Astrocyte of the spinal cord (primary cell): ENCODE measurements around the gene CD302.

Source experiments
- DNase-seq: peaks from one replicate; pipeline ENCODE4 v3.0.0; 2011; ENCODE audit warnings: low read depth, low spot score
- H3K4me3 ChIP-seq: 2 replicates; pipeline ENCODE4 v1.5.1; 2011; ENCODE audit warnings: low read depth, mild to moderate bottlenecking, low read length, moderate library complexity
- in situ Hi-C: cut with HindIII; loops from 2 replicates; pipeline ENCODE4 v1.10.0; 2017; ENCODE audit warnings: low sequenced_read_pairs
- TF ChIP-seq, protein P1 (sequence below): IDR thresholded peaks from 2 replicates; pipeline ENCODE4 v1.5.1; 2012; ENCODE audit warnings: low read depth, mild to moderate bottlenecking, low read length, inconsistent platforms

Gene CD302

DNA sequence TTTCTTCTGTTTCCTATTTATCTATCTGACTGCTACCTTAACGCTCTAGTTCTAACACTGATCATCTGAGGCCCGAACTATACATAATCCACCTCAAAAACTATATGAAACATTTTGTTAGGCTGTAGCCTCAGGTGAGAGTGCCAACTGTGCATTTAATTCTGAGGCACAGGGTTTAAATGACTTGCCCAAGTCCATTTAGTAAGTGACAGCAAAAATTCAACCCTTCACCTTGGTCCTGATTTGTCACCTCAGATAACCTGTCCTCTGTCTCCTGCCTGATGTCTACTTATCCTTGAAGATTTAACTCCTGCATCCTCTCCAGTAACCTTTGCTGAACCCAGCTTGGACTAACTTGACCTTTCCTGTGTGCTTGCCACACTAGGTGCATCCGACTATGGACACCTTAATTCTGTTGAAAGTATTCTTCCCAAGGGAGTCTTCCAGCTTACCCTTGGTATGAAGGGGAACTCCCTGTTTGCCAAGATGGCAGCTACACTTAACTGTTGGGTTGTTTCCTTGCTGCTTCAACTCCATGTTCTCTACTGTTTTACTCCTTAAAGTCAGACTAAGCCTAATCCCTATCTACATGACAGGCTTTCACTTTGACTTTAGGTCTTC lies 23.5 kb downstream of the CD302 start:
- no peak for DNase-seq
- in situ Hi-C loops = no loop called here
- TF ChIP-seq, protein P1, sequence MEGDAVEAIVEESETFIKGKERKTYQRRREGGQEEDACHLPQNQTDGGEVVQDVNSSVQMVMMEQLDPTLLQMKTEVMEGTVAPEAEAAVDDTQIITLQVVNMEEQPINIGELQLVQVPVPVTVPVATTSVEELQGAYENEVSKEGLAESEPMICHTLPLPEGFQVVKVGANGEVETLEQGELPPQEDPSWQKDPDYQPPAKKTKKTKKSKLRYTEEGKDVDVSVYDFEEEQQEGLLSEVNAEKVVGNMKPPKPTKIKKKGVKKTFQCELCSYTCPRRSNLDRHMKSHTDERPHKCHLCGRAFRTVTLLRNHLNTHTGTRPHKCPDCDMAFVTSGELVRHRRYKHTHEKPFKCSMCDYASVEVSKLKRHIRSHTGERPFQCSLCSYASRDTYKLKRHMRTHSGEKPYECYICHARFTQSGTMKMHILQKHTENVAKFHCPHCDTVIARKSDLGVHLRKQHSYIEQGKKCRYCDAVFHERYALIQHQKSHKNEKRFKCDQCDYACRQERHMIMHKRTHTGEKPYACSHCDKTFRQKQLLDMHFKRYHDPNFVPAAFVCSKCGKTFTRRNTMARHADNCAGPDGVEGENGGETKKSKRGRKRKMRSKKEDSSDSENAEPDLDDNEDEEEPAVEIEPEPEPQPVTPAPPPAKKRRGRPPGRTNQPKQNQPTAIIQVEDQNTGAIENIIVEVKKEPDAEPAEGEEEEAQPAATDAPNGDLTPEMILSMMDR = no peak
- H3K4me3 ChIP-seq = no peak overlapping the region

DNA sequence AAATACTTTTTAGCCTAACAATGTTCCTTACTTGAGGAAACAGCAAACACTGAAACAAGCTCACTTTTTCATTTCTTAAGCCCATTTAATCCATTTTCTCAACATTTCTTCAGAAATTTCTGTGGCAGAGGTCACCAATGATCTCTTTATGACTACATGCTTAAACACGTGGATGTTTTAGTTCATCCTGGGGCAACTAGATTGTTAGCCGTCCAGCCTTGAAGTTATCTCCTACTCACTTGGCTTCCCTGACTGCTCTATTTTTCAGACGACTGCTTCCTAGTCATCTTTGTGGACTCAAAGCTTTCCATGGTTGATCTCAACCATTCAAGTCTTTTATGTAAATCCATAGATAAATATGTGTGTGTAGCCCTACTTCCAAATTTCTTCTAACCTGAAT lies 24.1 kb downstream of the CD302 start:
- no peak overlapping the region for H3K4me3 ChIP-seq
- TF ChIP-seq, protein P1 = no peak

DNA sequence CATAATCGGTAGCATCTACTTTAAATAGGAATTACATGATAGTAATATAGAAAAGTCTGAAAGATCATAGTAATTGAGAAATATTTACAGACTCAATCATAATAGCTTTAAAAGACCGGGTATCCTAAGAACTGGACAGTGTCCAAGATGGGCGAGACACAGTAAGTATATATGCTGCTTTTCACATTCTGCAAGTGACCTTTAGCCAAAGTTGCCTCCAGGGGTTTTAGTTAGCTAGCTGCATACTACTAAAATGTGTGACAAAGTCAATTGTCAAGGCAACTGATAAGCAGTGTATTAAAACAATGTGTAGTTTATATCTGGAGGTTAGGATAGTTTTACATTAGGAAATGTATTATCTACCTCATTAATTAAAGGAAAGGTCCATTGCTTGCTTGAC lies 24.6 kb downstream of the CD302 start:
- TF ChIP-seq, protein P1 = no peak
- in situ Hi-C loops = no loop called here
- no peak overlapping the region for H3K4me3 ChIP-seq
- no peak for DNase-seq

More for the DNA sequence above, 24.1 kb downstream of the CD302 start:
- in situ Hi-C loops = no loop called here
- no peak for DNase-seq

DNA sequence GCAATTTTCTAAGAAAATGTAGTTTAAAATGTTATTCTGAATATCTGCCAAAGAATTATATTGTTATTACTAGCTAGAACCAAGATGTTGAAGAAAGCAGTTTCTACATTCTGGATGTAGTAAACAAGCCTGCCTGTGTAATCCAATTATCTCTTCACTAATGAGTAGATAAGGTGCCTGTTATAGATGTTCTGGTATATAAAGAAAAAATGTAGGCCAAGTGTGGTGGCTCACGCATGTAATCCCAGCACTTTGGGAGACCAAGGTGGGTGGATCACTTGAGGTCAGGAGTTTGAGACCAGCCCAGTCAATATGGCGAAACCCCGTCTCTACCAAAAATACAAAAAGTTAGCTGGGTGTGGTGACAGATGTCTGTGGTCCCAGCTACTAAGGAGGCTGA lies 28.9 kb downstream of the CD302 start:
- H3K4me3 ChIP-seq = no peak overlapping the region
- in situ Hi-C loops = no loop called here
- TF ChIP-seq, protein P1 = no peak
- DNase-seq = no peak

DNA sequence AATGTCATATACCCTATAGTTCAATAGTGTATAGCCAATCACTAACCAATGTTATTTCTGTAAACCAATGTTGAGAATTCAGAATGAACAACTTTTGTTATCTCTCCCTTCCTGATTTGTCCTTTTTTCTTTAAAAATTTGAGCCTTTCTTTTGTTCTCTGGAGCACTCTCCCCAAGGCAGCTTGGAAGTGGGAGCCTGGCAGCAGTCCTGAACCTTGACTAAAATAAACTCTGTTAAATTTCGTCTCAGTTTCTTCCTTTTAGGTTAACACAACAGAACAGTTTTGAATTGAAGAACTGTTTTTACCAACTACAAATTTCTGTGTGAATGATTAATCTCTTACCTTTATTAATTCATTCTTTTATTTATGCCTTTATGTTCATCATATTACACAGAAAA lies 35.9 kb downstream of the CD302 start:
- TF ChIP-seq, protein P1 = no peak
- in situ Hi-C loops = no loop called here
- no peak for DNase-seq
- H3K4me3 ChIP-seq = no peak overlapping the region

DNA sequence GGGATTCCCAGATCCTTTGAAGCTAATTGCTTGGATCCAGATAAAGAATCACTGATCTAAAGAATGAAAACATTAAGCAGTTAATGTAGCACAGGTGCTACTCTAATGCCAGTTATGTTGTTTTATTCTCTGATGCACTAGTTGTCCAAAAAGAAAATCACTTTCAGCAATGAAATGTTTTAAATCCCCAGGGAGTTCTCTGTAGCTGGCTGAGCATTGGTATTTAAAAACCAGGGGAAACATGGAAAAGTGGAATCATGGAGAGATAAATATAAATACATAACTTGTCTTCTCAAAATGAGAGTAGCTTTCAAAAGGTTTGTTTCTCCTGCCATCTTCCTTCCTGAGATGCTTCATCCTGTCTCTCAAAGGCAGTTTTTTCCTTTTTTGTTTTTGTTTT lies 37.7 kb downstream of the CD302 start:
- no peak overlapping the region for H3K4me3 ChIP-seq
- no peak for DNase-seq

More for the DNA sequence above, 37.7 kb downstream of the CD302 start:
- TF ChIP-seq, protein P1 = no peak
- in situ Hi-C loops = no loop called here
